ENCODE data around the gene CAMKK2.

The CAMKK2 gene

GRCh38 chr12:121190523-121191031 lies 105.9 kb downstream of the CAMKK2 start:
- TF ChIP-seq EP300 (IDR thresholded peaks at IDR 0.05; ENCODE audit: borderline replicate concordance) (no peak), EGR1 (IDR thresholded peaks at IDR 0.05) (no peak), MAX (IDR thresholded peaks at IDR 0.05) (no peak), CEBPB (IDR thresholded peaks at IDR 0.05) (no peak), FOXM1 (IDR thresholded peaks at IDR 0.05; ENCODE audit: borderline replicate concordance, low read depth) (no peak), ZBTB7A (IDR thresholded peaks at IDR 0.05; ENCODE audit: low read depth) (no peak), NFIC (IDR thresholded peaks at IDR 0.05) (no peak), TCF12 (IDR thresholded peaks at IDR 0.05; ENCODE audit: low read depth) (no peak), TEAD4 (IDR thresholded peaks at IDR 0.05) (no peak), TAF1 (IDR thresholded peaks at IDR 0.05; ENCODE audit: low read depth) (no peak), RAD21 (IDR thresholded peaks at IDR 0.05; ENCODE audit: low read depth) (no peak), USF1 (IDR thresholded peaks at IDR 0.05) (no peak), CREB1 (IDR thresholded peaks at IDR 0.05; ENCODE audit: low read depth) (no peak), REST (IDR thresholded peaks at IDR 0.05; ENCODE audit: low read depth) (no peak), YY1 (IDR thresholded peaks at IDR 0.05; ENCODE audit: low read depth) (no peak)

GRCh38 chr12:121189619-121190155 lies 106.8 kb downstream of the CAMKK2 start:
- no peak for TF ChIP-seq RAD21 (IDR thresholded peaks at IDR 0.05; ENCODE audit: low read depth)

GRCh38 chr12:121189131-121189530 lies 107.4 kb downstream of the CAMKK2 start:
- TF ChIP-seq NFIC (IDR thresholded peaks at IDR 0.05): no peak
- TF ChIP-seq REST (IDR thresholded peaks at IDR 0.05; ENCODE audit: low read depth): no peak
- no peak for TF ChIP-seq TAF1 (IDR thresholded peaks at IDR 0.05; ENCODE audit: low read depth)
- TF ChIP-seq CEBPB (IDR thresholded peaks at IDR 0.05): no peak
- no peak for TF ChIP-seq MAX (IDR thresholded peaks at IDR 0.05)

GRCh38 chr12:121188227-121188626 lies 108.3 kb downstream of the CAMKK2 start:
- TF ChIP-seq REST (IDR thresholded peaks at IDR 0.05; ENCODE audit: low read depth) (no peak), RAD21 (IDR thresholded peaks at IDR 0.05; ENCODE audit: low read depth) (no peak), EGR1 (IDR thresholded peaks at IDR 0.05) (no peak), ZBTB7A (IDR thresholded peaks at IDR 0.05; ENCODE audit: low read depth) (no peak), TAF1 (IDR thresholded peaks at IDR 0.05; ENCODE audit: low read depth) (no peak), EP300 (IDR thresholded peaks at IDR 0.05; ENCODE audit: borderline replicate concordance) (no peak), TCF12 (IDR thresholded peaks at IDR 0.05; ENCODE audit: low read depth) (no peak), FOXM1 (IDR thresholded peaks at IDR 0.05; ENCODE audit: borderline replicate concordance, low read depth) (no peak), CREB1 (IDR thresholded peaks at IDR 0.05; ENCODE audit: low read depth) (no peak), CEBPB (IDR thresholded peaks at IDR 0.05) (no peak), YY1 (IDR thresholded peaks at IDR 0.05; ENCODE audit: low read depth) (no peak)
